Measurements from ENCODE around the gene CCDC81. TPM values are rescaled to one million over a fixed set of nuclear protein-coding genes. Genes with fewer than 3 reads are reported as not detected.

Gene CCDC81
- total RNA-seq: 10 to 100 TPM; 33.3 to 34.0 TPM
- polyA plus RNA-seq (2013, experiment 1 of 2): 8.6 TPM
- polyA plus RNA-seq (2013, experiment 2 of 2): 11.5 TPM
- long read RNA-seq, experiment 1, partial matches to known transcripts: 0 of 47 reads
- long read RNA-seq, experiment 1, other reads (novel, unspliced or antisense): 46 of 47 reads
- long read RNA-seq, experiment 2, partial matches to known transcripts: 51 of 93 reads
- long read RNA-seq, experiment 2, other reads (novel, unspliced or antisense): 38 of 93 reads
- long read RNA-seq, experiment 3, partial matches to known transcripts: 27 of 44 reads
- long read RNA-seq, experiment 3, other reads (novel, unspliced or antisense): 16 of 44 reads
- long read RNA-seq, experiment 4, partial matches to known transcripts: 21 of 48 reads
- long read RNA-seq, experiment 4, other reads (novel, unspliced or antisense): 27 of 48 reads

GRCh38 chr11:86374586-86374985 is at the start of gene CCDC81:
Gene CCDC81 (plus strand): TSS chr11:86374887. CDS start chr11:86375164, 277 bp downstream.
- Mint-ChIP-seq H3K27ac (no peak within 1 kb of the TSS), H3K4me3 (peak within 1 kb of the TSS; percentile 51), H3K9me3 (peaks cover 23% of the 10 kb centered on the region), H3K27me3 (ENCODE audit: insufficient read depth) (peaks cover 9% of the 10 kb centered on the region), H3K36me3 (ENCODE audit: low read depth) (no peaks in the 10 kb centered on the region), H3K4me1 (peaks cover 15% of the 10 kb centered on the region)
- H3K27me3 ChIP-seq (ENCODE audit: control insufficient read depth, insufficient read depth, low read length, poor library complexity, severe bottlenecking): no peaks in the 10 kb centered on the region
- 45 to 47% methylated on average over 9 to 25 of the region's 25 CpGs for WGBS, 2 experiments (ENCODE audit: insufficient coverage in 1 of 2, insufficient read length in 1 of 2)
- TF ChIP-seq CTCF (conservative IDR thresholded peaks at IDR 0.05): no peak
- H3K36me3 ChIP-seq (ENCODE audit: control insufficient read depth, insufficient read depth, low read length): no peaks in the 10 kb centered on the region
- peak; percentile 90 for DNase-seq
- H3K4me3 ChIP-seq (ENCODE audit: low read length): peak within 1 kb of the TSS; percentile 41
- H3K4me1 ChIP-seq (ENCODE audit: control insufficient read depth, insufficient read depth, low read length): no peaks in the 10 kb centered on the region
- peak within 1 kb of the TSS; percentile 54 for H3K27ac ChIP-seq (ENCODE audit: low read depth, low read length)
- H3K9ac ChIP-seq (ENCODE audit: extremely low read depth, low read length, poor library complexity, severe bottlenecking): no peak within 1 kb of the TSS
- H3K9me3 ChIP-seq (ENCODE audit: control insufficient read depth, low read length): peaks cover 33% of the 10 kb centered on the region

GRCh38 chr11:86335131-86335767 is 39.4 kb upstream of the CCDC81 start:
- no peaks in the 10 kb centered on the region for H3K27me3 Mint-ChIP-seq (ENCODE audit: insufficient read depth)
- Histone ChIP-seq H3K4me3 (ENCODE audit: low read length) (no peak overlapping the region), H3K27me3 (ENCODE audit: control insufficient read depth, insufficient read depth, low read length, poor library complexity, severe bottlenecking) (no peaks in the 10 kb centered on the region), H3K36me3 (ENCODE audit: control insufficient read depth, insufficient read depth, low read length) (peaks cover 58% of the 10 kb centered on the region), H3K9me3 (ENCODE audit: control insufficient read depth, low read length) (peaks cover 19% of the 10 kb centered on the region), H3K27ac (ENCODE audit: low read depth, low read length) (no peak overlapping the region), H3K9ac (ENCODE audit: extremely low read depth, low read length, poor library complexity, severe bottlenecking) (no peak overlapping the region), H3K4me1 (ENCODE audit: control insufficient read depth, insufficient read depth, low read length) (no peaks in the 10 kb centered on the region)
- H3K36me3 Mint-ChIP-seq (ENCODE audit: low read depth): peaks cover 69% of the 10 kb centered on the region
- H3K9me3 Mint-ChIP-seq: peaks cover 7% of the 10 kb centered on the region
- no peak for DNase-seq
- no peaks in the 10 kb centered on the region for H3K4me1 Mint-ChIP-seq
- H3K27ac Mint-ChIP-seq: no peak overlapping the region
- no peak for TF ChIP-seq CTCF (conservative IDR thresholded peaks at IDR 0.05)
- 94% methylated on average over 4 to 6 of the region's 6 CpGs for WGBS, 2 experiments (ENCODE audit: insufficient coverage in 1 of 2, insufficient read length in 1 of 2)
- no peak overlapping the region for H3K4me3 Mint-ChIP-seq

GRCh38 chr11:86337227-86337626 is 37.5 kb upstream of the CCDC81 start:
- peaks cover 19% of the 10 kb centered on the region for H3K9me3 ChIP-seq (ENCODE audit: control insufficient read depth, low read length)
- no peak overlapping the region for H3K4me3 ChIP-seq (ENCODE audit: low read length)
- peaks cover 72% of the 10 kb centered on the region for H3K36me3 Mint-ChIP-seq (ENCODE audit: low read depth)
- H3K27ac Mint-ChIP-seq: no peak overlapping the region
- H3K36me3 ChIP-seq (ENCODE audit: control insufficient read depth, insufficient read depth, low read length): peaks cover 54% of the 10 kb centered on the region
- H3K9me3 Mint-ChIP-seq: peaks cover 7% of the 10 kb centered on the region
- no peak for TF ChIP-seq CTCF (conservative IDR thresholded peaks at IDR 0.05)
- H3K4me1 ChIP-seq (ENCODE audit: control insufficient read depth, insufficient read depth, low read length): no peaks in the 10 kb centered on the region
- H3K27ac ChIP-seq (ENCODE audit: low read depth, low read length): no peak overlapping the region
- WGBS, 2 experiments (ENCODE audit: insufficient coverage in 1 of 2, insufficient read length in 1 of 2): 97 to 100% methylated on average over 1 to 2 of the region's 2 CpGs
- H3K9ac ChIP-seq (ENCODE audit: extremely low read depth, low read length, poor library complexity, severe bottlenecking): no peak overlapping the region
- H3K27me3 Mint-ChIP-seq (ENCODE audit: insufficient read depth): no peaks in the 10 kb centered on the region
- DNase-seq: no peak
- H3K4me3 Mint-ChIP-seq: no peak overlapping the region
- no peaks in the 10 kb centered on the region for H3K4me1 Mint-ChIP-seq
- no peaks in the 10 kb centered on the region for H3K27me3 ChIP-seq (ENCODE audit: control insufficient read depth, insufficient read depth, low read length, poor library complexity, severe bottlenecking)
